Measurements from ENCODE around the gene SUGCT. TPM values are rescaled to one million over a fixed set of nuclear protein-coding genes. Genes with fewer than 3 reads are reported as not detected.

The SUGCT gene
- polyA plus RNA-seq, 1 of the 3 experiments (the other 2 are of a cell fraction) = 53.7 TPM

DNA sequence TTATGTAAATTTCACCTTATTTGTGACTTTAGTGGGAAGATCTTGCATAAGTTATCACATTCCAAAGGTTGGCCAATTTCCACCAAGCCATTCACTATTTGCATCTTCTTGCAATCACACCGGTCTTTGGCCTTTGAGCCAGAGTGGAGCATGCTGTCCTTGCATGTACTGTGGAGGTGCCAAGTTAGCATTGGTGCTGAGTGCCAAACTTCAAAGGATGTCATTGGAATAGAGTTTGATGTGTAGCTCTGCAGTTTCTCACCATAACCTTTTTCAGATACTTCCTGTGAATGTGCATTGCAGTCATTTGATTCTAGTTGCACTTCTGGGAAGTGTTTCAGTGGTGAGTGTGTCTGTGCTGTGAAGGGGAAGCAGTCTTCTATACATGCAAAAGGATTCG, 620.6 kb downstream of the SUGCT start:
- Histone ChIP-seq H3K36me3 (replicated peaks in 1 of 2; ENCODE audit: control insufficient read depth in 1 of 2, insufficient read depth in 2 of 2, low read length in 1 of 2) (peaks cover 12 to 43% of the 10 kb centered on the region in 2 experiments), H3F3A (replicated peaks; ENCODE audit: insufficient read depth) (peaks cover 8% of the 10 kb centered on the region), H3K27ac (ENCODE audit: low read depth in 2 of 2, low read length in 1 of 2) (peak overlapping the region; percentile 2 to 90; a peak in 3 of 4 replicates), H3K4me2 (no peak overlapping the region; the same call in 1 of the 2 replicates), H3K9ac (no peak overlapping the region), H4K20me1 (ENCODE audit: insufficient read depth) (no peaks in the 10 kb centered on the region), H3K9me3 (no peaks in the 10 kb centered on the region), H3K9me2 (no peaks in the 10 kb centered on the region), H3K79me2 (ENCODE audit: insufficient read depth) (peaks cover 11% of the 10 kb centered on the region), H3K4me3 (ENCODE audit: low read depth in 2 of 2, low read length in 1 of 2) (no peak overlapping the region), H3K27me3 (ENCODE audit: insufficient read depth) (no peaks in the 10 kb centered on the region), H3K4me1 (ENCODE audit: control insufficient read depth in 1 of 2, insufficient read depth in 2 of 2, low read depth in 1 of 2, low read length in 1 of 2) (peaks cover 22 to 38% of the 10 kb centered on the region in 2 experiments), H2AFZ (ENCODE audit: low read depth) (no peak overlapping the region)
- WGBS (ENCODE audit: low lambda C conversion rate) = 66% methylated on average over 2 of the region's 2 CpGs
- TF ChIP-seq ZBTB33 (IDR thresholded peaks at IDR 0.05; ENCODE audit: borderline replicate concordance, low read depth) (no peak), RAD21 (IDR thresholded peaks at IDR 0.05; ENCODE audit: low read length) (no peak), TCF12 (IDR thresholded peaks at IDR 0.05) (peak; percentile 89), EZH2phosphoT487 (IDR thresholded peaks at IDR 0.05; ENCODE audit: borderline replicate concordance, low read depth) (no peak), RCOR1 (IDR thresholded peaks at IDR 0.05; ENCODE audit: low read length) (no peak), NFIC (IDR thresholded peaks at IDR 0.05; ENCODE audit: borderline replicate concordance) (peak; percentile 69), CHD2 (IDR thresholded peaks at IDR 0.05; ENCODE audit: low read length, partially characterized antibody) (peak; percentile 27), IRF3 (IDR thresholded peaks at IDR 0.05; ENCODE audit: low read depth, low read length) (no peak), JUND (IDR thresholded peaks at IDR 0.05) (no peak; the same call in 1 of the 2 replicates), RFX5 (IDR thresholded peaks at IDR 0.05; ENCODE audit: low read length) (no peak), POLR2AphosphoS5 (IDR thresholded peaks at IDR 0.05; ENCODE audit: low read depth, low read length) (peak; percentile 66), GATA2 (CRISPR knock-in tag; IDR thresholded peaks at IDR 0.05) (no peak), TAF1 (IDR thresholded peaks at IDR 0.05; ENCODE audit: borderline replicate concordance, low read depth, low read length) (0 out of 2 replicates have a peak, but pooled peaks have one; percentile 14), EP300 (IDR thresholded peaks at IDR 0.05; ENCODE audit: borderline replicate concordance in 1 of 2, low read depth in 1 of 2, low read length in 1 of 2) (peak; percentile 74 to 75; a peak in 3 of 4 replicates), MXI1 (IDR thresholded peaks at IDR 0.05; ENCODE audit: low read depth, low read length) (no peak), SMC3 (IDR thresholded peaks at IDR 0.05; ENCODE audit: low read depth, low read length) (no peak), TEAD4 (IDR thresholded peaks at IDR 0.05; ENCODE audit: borderline replicate concordance, insufficient read depth) (peak; percentile 23; the same call in 1 of the 2 replicates), YY1 (IDR thresholded peaks at IDR 0.05; ENCODE audit: low read depth) (no peak)
- TF ChIP-seq, protein P1, sequence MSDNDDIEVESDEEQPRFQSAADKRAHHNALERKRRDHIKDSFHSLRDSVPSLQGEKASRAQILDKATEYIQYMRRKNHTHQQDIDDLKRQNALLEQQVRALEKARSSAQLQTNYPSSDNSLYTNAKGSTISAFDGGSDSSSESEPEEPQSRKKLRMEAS (IDR thresholded peaks at IDR 0.05; ENCODE audit: low read depth) = peak; percentile 35
- TF ChIP-seq, protein P2, sequence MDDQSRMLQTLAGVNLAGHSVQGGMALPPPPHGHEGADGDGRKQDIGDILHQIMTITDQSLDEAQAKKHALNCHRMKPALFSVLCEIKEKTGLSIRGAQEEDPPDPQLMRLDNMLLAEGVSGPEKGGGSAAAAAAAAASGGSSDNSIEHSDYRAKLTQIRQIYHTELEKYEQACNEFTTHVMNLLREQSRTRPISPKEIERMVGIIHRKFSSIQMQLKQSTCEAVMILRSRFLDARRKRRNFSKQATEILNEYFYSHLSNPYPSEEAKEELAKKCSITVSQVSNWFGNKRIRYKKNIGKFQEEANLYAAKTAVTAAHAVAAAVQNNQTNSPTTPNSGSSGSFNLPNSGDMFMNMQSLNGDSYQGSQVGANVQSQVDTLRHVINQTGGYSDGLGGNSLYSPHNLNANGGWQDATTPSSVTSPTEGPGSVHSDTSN (IDR thresholded peaks at IDR 0.05) = peak; percentile 91
- TF ChIP-seq, protein P3, sequence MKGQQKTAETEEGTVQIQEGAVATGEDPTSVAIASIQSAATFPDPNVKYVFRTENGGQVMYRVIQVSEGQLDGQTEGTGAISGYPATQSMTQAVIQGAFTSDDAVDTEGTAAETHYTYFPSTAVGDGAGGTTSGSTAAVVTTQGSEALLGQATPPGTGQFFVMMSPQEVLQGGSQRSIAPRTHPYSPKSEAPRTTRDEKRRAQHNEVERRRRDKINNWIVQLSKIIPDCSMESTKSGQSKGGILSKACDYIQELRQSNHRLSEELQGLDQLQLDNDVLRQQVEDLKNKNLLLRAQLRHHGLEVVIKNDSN (IDR thresholded peaks at IDR 0.05; ENCODE audit: borderline replicate concordance, low read depth) = no peak
- ChIA-PET CTCF (interaction anchor here (1.1 to 1.9 kb wide), 4 partner anchors 11 to 134 kb away, joined by 3 to 5 read pairs (median 4); no protein-coding TSS in a partner anchor), POLR2A (no interaction called here)
- DNase-seq = no peak

All from SK-N-SH (cell line).